Activated CD8-positive, alpha-beta memory T cell treated with anti-CD3 and anti-CD28 coated beads for 4 hours (primary cell): Measurements from ENCODE around the gene CPT1B.
"Not testable (repeated sequence)": the region's sequence is repeated elsewhere in the genome, so short reads cannot be mapped to it uniquely, and the experiment has no call there.

Experiments
- DNase-seq, 2 donors: peaks; one replicate each; pipeline ENCODE4 v3.0.0-alpha.2; 2020; ENCODE audit warnings: low read depth in 2 of 2

Gene CPT1B

DNA sequence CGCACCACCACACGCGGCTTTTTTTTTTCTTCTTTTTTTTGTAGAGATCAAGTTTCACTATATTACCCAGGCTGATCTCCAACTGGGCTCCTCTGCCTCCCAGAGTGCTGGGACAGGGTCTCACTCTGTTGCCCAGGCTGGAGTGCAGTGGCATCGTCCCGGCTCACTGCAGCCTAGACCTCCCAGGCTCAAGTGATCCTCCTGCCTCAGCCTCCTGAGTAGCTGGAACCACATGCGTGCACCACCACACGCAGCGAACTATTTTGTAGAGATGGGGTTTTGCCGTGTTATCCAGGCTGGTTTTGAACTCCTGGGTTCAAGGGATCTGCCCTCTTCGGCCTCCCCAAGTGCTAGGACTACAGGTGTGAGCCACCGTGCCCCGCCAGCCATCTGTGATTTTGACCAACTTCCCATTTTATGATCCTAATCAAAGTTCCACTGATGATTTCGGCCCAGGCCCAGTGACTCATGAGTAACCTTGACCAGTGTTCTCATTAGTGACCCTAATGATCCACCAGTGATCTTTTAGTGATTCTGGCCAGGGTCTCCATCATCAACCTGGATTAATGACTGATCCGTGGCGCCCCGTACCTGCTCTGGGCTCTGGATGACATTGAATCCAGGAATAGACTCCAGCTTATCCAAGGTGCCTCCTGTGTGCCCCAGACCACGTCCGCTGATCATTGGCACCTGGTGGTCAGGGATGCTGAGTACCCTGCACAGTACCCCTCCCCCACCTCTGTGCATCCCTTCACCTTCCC lies 50.1 kb downstream of the CPT1B start:
- no peak for DNase-seq

DNA sequence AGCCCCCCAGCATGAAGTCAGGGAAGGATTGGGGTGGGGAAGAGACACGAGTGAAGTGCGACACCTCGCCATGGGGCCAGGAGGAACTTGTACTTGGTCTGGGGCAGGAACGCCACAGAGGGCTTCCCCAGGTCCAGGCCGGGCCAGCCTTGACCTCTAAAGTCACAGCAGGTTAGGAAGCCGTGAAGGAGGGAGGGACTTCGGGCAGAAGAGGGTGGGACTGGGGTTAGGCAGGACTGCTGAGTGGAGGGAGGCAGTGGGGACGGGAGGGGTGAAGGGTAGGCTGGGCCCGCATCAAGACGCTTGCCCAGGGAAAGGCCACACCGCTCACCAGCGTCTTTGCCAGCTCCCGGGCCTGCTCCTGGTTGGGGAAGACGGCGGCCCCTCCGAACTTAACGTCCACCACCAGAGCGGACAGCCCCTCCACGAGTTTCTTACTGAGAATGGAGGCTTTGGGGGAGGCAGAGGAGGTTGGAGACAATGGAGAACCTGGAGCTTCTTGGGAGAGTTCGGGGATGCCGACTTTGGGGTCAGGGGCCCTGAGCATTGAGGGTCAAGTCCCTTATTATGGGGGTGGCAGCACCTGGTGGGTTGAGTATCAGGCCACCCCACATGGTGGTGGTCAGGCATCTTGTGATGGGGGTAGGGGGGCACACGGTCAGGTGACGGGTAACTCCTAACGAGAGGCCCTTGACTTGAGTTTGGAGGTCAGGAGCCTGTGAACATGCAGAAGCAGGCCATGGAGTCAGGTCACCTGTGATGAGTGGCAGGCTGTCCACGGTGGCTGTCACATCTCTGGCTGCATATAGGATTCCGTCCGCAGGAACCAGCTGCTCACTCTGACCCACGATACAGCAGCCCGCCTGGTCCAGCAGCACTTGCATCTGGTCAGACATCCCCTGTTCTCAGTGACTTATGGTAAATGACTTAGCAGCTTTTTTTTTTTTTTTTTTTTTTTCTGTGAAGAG lies 51.1 kb downstream of the CPT1B start:
- DNase-seq = no peak

DNA sequence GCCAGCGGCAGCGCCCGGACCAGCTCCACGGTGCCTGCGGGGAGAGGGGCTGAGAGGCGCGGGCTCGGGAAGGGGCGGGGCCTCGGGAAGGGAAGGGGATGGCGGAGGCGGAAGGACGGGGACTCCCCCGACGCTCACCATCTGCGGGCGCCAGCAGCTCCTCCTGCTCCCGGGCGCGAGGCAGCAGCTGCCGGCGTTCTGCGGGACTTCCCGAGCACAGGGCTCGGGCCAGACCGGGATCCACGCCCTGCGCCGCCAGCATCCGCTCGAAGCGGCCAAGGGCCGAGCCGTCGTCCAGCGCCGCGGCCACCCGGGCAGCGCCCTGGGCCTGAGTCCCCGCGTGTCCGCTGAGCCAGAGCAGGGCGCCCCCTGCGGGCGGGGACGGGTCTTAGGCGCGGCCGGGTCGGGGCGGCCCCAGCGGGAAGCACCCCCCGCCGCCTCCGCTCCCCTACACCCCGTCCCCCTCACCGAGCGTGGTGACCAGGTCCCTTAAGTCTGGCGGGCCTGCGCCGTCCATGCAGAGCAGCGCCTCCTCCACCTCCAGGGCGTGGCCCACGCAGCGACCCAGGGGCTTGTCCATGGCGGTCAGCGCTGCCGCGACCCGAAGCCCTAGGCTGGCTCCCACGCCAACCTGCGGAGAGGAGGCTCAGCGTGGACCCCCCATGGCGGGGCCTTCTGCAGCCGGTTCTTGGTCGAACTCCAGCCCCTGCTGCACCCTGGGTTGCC lies 52.0 kb downstream of the CPT1B start:
- DNase-seq = peak; percentile 56 to 73

DNA sequence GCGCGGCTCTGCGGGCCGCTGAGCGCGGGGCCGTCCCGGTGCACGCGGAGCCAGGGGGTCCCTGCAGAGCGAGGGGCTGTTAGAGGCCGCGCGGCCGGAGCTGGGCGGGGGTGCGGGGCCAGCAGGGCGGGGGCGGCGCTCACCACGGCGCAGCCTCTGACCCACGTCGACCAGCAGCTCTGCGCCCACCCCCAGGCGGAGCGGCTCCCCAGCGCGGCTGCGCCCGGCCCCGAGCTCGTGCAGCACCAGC lies 52.4 kb downstream of the CPT1B start:
- DNase-seq = no peak

DNA sequence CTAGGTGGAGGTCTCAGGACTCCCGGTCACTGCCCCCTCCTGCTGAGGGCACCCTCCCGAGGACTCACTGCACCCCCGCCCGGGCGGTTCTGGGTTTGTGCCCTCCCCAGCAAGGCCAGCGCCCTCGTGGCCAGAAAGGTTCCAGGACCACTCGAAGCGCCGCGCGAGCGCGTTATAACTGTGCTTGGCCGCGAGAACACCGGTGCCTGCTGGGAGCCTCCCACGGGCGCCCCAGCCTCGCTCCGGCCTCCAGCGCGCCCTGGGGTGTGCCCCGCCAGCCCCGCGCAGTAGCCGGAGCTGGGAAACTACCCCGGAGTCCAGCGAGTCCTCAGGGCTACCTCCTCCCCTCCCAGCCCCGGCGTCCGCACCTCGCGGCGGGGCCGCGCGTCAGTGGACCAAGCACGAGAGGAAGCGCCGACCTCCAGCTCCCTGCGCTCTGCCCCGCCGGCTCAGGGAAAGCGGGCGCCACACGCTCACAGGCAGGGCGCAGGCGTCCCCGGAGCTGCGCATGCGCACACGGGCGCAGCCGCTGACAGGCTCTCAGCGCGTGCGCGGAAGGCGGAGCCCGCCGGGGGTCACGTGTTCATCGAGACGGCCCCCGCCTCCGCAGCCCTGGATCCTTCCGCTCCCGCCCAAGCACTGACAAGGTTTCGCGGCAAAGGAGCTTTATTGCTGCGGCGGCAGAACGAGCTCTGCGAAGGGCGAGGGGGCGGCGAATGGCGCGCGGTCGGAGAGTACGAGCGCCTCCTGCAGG lies 52.9 kb downstream of the CPT1B start, which contains the start of gene SCO2:
Gene SCO2, minus strand, starts transcription at position 495 of the 754 bp plus-strand sequence. CDS start 1,187 bp downstream, outside the sequence.
- DNase-seq = peak; percentile 95 to 97

DNA sequence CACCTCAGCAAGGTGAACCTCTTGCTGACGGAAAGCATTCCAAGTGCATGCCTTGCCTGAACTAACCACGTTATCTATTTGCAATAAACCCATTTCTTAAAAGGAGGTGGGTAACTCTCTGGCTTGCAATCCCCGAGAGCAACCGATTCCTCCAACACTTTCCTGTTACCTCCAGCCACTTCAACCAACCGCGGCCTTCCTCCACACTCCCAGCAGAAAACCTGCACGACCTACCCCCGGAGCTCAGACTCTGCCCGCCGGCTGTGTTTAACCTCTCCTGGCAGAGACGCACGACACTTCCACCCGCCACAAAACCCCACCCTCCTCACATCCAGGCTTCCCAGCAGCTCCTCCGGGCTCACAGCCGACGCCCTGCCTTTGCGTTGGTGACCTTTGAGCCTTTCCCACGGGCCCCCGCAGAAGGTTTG lies 53.5 kb downstream of the CPT1B start:
- no peak for DNase-seq

DNA sequence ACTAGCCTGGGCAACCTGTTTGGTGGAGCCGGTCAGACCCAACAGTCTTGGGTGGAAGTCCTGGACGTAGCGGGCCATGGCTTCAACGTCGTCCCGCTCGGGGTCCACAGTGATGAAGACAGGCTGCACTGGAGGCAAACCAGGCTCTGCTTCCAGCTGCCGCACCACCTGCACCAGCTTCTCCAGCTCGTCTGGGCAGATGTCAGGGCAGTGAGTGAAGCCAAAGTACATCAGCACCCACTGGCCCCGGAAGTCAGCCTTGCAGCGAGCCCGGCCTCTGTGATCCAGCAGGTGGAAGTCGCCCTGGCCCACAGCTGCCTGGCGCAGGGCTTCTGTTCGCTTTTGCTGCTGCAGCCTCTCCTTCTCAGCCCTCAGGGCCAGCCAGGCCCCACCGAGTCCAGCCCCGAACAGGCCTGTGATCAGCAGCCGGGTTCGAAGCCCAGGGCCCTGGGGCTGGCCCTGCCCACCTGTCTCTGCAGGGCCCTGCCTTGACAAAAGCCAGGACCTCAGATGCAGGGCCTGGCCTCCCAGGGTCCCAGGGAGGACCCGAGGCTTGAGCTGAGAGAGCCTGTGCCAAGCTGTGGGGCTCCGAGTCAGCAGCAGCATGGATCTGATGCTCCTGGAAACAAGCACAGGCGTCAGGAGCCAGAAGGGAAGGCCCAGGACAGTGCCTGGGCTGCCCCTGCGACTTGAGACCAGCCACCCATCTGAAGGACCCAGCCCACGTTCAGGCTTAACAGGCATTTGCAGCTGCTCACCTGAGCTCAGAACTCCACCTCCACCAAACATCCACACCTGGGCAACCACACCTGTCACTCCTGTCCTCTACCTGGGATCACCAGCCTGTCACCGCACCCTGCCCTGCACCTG lies 54.2 kb downstream of the CPT1B start:
- DNase-seq = no peak

DNA sequence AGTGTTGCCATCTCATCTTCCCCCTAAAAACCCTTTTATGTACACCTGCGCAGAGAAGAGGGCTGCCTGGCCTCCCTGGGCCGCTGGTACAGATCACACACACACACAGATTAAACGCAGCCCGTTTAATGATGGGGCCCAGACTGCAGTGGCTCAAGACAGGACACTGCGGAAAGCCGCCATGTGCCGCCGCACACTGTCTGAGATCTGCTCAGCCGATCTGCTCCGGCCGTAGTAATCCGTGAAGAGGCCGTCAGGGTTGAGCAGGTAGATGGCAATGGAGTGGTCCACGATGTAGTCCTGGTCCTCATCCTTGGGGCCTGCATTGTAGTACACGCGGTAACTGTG lies 54.8 kb downstream of the CPT1B start:
- DNase-seq = no peak

DNA sequence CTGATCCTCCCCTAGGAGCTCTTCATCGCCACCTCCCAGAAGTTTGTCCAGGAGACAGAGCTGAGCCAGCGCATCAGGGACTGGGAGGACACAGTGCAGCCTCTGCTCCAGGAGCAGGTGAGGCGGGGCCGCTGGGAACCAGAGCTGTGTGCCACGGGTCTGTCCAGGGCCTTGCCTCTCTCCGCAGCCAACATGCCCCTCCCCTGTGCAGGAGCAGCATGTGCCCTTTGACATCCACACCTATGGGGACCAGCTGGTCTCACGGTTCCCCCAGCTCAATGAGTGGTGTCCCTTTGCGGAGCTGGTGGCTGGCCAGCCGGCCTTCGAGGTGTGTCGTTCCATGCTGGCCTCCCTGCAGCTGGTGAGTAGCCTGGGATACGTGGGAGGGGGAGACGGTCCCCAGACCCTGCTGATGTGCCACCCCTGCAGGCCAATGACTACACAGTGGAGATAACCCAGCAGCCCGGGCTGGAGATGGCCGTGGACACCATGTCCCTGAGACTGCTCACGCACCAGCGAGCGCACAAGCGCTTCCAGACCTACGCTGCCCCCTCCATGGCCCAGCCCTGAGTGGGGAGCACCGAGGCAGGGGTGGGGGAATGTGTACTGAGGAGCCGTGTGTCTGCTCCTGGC lies 55.3 kb downstream of the CPT1B start:
- no peak for DNase-seq

DNA sequence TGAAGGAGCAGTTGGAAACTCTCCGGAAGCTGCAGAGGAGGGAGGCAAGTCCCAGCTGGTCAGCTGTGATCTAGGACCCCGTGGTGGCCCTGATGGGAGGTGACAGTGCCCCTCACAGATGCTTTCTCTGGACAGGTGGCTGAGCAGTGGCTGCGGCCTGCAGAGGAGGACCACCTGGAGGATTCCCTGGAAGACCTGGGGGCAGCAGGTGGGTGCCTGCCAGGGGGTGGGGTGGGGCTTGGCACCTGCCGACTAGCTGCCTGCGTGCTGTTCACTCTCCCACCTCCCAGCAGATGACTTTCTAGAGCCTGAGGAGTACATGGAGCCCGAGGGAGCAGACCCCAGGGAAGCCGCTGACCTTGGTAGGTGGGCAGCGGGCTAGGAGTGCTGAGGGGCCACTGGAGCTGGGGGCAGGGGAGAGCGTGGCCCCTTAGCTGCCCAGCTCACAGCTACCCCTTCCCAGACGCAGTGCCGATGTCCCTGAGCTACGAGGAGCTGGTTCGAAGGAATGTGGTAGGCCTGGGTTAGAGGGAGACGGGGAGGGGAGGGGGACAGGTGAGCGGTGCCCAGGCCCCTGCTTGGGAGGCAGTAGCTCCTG lies 55.9 kb downstream of the CPT1B start:
- no peak for DNase-seq

DNA sequence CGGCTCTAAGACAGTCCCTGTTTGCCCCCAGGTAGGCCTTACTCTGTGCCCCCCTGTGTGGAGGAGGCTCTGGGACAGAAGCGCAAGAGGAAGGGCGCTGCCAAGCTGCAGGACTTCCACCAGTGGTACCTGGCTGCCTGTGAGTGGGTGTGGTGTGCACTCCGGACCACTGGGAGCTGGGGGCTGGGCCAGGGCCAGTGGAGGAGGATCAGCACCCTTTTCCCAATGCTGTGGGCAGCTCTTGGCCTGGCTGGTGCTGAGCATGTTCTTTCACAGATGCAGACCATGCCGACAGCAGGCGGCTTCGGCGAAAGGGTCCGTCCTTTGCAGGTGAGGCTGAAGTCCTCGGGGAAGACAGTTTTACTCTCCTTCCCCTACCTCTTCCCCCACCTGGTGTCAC lies 56.5 kb downstream of the CPT1B start:
- no peak for DNase-seq

DNA sequence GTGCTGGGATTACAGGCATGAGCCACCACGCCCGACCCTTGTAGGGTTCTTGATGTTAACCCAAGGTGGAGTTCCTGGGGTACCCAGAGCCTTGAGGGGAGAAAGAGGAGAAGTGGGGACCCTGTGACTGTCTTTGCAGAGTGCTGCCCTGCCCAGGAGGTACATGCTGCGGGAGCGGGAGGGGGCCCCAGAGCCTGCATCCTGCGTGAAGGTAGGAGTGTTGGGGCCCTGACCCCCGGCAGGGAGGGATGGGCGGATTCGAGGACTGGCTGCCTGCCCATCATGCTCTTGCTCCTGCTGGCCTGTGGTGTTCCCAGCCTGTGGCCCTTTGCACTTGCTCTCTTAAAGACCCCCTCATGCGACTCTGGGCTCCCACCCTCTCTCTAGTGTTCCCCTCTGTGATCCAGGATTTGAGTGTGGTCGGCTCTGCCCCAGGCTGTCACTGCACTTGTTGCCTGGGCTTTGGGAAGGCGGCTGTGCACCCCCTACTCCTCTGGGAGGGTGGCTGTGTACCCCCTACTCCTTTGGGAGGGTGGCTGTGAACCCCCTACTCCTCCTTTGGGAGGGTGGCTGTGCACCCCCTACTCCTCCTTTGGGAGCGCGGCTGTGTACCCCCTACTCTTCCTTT lies 57.3 kb downstream of the CPT1B start:
- DNase-seq = no peak

DNA sequence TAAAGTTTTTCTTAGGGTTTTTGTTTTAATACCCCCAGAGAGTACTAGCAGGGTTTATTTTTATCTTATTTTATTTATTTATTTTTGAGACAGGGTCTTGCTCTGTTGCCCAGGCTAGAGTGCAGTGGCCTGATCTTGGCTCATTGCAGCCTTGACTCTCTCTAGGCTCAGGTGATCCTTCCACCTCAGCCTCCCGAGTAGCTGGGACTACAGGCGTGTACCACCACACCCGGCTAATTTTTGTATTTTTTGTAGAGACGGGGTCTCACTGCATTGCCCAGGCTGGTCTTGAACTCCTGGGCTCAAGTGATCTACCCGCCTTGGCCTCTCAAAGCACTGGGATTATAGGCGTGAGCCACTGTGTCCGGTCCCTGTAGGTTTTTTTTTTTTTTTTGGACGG lies 58.0 kb downstream of the CPT1B start:
- DNase-seq = not testable (repeated sequence)

DNA sequence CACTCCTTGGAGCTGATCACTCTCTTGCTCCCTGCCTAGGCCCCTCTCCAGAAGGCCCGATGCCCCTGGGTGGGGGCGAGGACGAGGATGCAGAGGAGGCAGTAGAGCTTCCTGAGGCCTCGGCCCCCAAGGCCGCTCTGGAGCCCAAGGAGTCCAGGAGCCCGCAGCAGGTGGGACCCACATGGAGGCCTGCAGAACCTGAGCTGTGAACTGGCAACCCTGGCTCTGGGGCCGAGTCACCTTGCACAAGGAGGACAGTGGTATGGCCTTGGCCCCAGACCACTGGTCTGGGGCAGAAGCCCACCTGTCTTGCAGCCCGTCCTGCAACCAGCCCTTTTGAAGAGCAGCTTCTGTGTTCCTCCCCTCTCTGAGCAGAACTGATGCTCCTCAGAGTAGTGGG lies 59.1 kb downstream of the CPT1B start:
- DNase-seq = no peak
